Stimulated activated CD4-positive, alpha-beta T cell treated with anti-CD3 and anti-CD28 coated beads, Interleukin-2, amount 100 ng/mL, for 24 hours (primary cell): ENCODE results near the gene TNFAIP6.
"Not testable (repeated sequence)": the region's sequence is repeated elsewhere in the genome, so short reads cannot be mapped to it uniquely, and the experiment has no call there.

Source experiments
- DNase-seq, 2 donors: peaks; one replicate each; pipeline ENCODE4 v3.0.0-alpha.2; 2020

Gene TNFAIP6

GRCh38 chr2:151361674-151362370, 4.4 kb downstream of the TNFAIP6 start:
- DNase-seq, result no peak

- DNase-seq, result no peak
Observed at GRCh38 chr2:151363709-151364108, 6.3 kb downstream of the TNFAIP6 start.

- DNase-seq, result no peak
Observed at GRCh38 chr2:151367571-151367970, 10.2 kb downstream of the TNFAIP6 start.

- DNase-seq, result no peak
Observed at GRCh38 chr2:151374436-151374835, 17.0 kb downstream of the TNFAIP6 start.

- no peak for DNase-seq
Observed at GRCh38 chr2:151379169-151379568, 21.8 kb downstream of the TNFAIP6 start.

- DNase-seq, result no peak
Observed at GRCh38 chr2:151380580-151381235, 23.3 kb downstream of the TNFAIP6 start.

- DNase-seq, result no peak
Observed at GRCh38 chr2:151381266-151381665, 23.9 kb downstream of the TNFAIP6 start.

- no peak for DNase-seq
Observed at GRCh38 chr2:151388011-151388410, 30.6 kb downstream of the TNFAIP6 start.

- DNase-seq, result no peak
Observed at GRCh38 chr2:151391436-151391835, 34.0 kb downstream of the TNFAIP6 start.

- DNase-seq, result no peak
Observed at GRCh38 chr2:151394509-151394908, 37.1 kb downstream of the TNFAIP6 start.

- DNase-seq, result no peak
Observed at GRCh38 chr2:151395509-151396374, 38.4 kb downstream of the TNFAIP6 start.

- no peak for DNase-seq
Observed at GRCh38 chr2:151399981-151400380, 42.6 kb downstream of the TNFAIP6 start.

- no peak for DNase-seq
Observed at GRCh38 chr2:151401149-151401548, 43.8 kb downstream of the TNFAIP6 start.

GRCh38 chr2:151403914-151404313, 46.5 kb downstream of the TNFAIP6 start:
- DNase-seq, result no peak

- DNase-seq, result no peak
Observed at GRCh38 chr2:151405376-151405775, 48.0 kb downstream of the TNFAIP6 start.

- DNase-seq, result no peak
Observed at GRCh38 chr2:151407281-151407680, 49.9 kb downstream of the TNFAIP6 start.

- no peak for DNase-seq
Observed at GRCh38 chr2:151408788-151409600, 51.6 kb downstream of the TNFAIP6 start.

GRCh38 chr2:151409601-151410484, 52.5 kb downstream of the TNFAIP6 start, which contains the start of gene RIF1:
RIF1 (plus strand) TSS chr2:151409902; CDS start chr2:151410424, 522 bp downstream.
- peak; percentile 84 for DNase-seq

GRCh38 chr2:151410485-151410834, 53.1 kb downstream of the TNFAIP6 start:
- peak; percentile 54 to 57 for DNase-seq

- DNase-seq, result no peak
Observed at GRCh38 chr2:151417650-151418049, 60.3 kb downstream of the TNFAIP6 start.

- not testable (repeated sequence) for DNase-seq
Observed at GRCh38 chr2:151421681-151422080, 64.3 kb downstream of the TNFAIP6 start.
